HG02885 (cell line): ENCODE data around the gene OR7D2.

Source experiments
- ATAC-seq: cut with Tn5 transposase; IDR thresholded peaks from one replicate; pipeline ENCODE4 v1.9.1; 2021; ENCODE audit warnings: mild to moderate bottlenecking; ENCODE audit not compliant: unreplicated experiment, poor library complexity

Gene OR7D2

DNA sequence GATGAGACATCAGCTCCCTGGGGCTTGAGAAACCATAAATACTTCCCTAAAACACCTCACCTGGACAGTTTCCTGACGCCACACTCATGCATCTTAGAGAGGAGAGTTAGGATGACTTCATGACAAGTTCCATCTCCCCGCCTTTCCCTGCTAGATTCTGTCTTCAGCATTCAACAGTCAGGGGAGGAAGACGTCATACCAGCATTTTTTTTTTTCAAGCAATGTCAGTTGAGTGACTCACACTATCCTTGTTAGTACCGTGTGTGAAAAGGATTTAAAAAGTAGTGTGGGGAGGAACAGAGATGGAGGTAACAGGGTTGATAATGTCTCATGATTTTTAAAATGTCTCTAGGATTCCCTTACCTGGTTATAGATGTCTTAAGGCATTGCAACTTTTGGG lies at the start of gene OR7D2:
Gene OR7D2, plus strand, starts transcription at position 79 of the 400 bp plus-strand sequence. CDS start 6,803 bp downstream, outside the sequence.
- ATAC-seq: no peak

- ATAC-seq: no peak
Observed at GRCh38 chr19:9130965-9131364, 47.8 kb upstream of the OR7D2 start.

DNA sequence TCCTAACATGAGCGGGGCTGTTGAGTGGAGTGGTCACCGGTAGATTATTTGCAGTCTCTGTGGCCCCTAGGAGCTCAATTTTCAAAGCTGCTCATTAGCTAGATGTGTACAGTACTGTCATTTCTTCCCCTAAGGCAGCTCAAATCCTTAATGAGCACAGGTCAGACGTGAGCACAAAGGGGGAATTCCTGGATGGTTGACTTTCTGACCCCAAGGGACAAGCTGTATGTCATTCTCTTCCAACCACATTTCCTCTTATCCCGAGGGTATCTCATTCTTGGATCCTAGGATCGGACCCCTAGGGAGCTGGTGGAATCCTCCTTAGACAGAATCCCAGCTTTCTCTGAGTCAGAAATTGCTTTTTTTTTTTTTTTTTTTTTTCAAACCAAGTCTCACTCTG lies 46.4 kb upstream of the OR7D2 start:
- ATAC-seq: no peak

- no peak for ATAC-seq
Observed at GRCh38 chr19:9139609-9140158, 39.1 kb upstream of the OR7D2 start.

DNA sequence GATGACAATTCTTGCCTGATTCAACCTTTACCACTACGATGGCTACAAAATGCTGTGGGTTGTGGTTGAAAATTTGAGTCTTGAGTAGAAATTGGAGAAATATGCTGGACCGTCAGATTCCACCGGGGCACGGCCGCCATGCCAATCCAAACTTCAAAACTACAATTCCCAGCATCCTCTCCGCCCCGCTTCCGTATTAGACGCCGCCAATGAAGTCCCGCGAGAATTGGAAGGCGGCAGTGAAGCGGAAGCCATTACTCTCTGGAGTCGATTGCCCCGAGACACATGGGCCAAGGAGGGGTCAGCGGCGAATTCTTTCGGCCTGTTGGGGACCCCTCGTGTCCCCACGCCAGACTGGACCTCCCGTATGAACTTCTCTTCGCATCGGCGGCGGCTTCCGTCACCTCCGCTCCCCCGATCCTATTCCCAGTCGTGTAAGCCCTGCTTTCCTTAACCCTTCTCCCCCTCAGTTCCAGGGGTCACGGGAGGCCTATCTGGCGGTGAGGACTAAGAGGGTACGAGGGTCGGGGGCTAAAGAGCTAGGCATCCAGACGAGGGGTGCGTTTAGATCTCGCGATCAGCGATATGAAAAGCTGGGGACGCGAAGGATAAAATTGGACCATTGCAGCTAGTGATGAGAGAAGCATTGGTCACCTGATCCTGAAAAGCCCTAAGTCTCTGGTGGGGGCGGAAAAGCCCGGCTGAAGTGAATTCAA lies 38.5 kb upstream of the OR7D2 start, which contains the start of gene ZNF317:
Gene ZNF317, plus strand, starts transcription at position 239 of the 716 bp plus-strand sequence. CDS start 15,620 bp downstream, outside the sequence.
- peak; percentile 93 for ATAC-seq

DNA sequence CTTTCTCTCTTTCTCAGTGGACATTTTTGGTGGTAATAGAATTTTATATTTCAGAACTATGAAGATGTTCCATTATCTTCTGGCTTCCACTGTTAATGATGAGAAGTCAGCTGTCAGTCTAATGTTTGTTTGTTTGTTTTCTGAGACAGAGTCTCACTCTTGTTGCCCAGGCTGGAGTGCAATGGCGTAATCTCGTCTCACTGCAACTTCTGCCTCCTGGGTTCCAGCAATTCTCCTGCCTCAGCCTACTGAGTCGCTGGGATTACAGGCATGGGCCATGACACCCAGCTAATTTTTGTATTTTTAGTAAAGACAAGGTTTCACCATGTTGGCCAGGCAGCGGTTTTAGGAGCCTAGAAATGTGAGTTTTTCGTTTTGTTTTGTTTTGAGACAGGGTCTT lies 33.9 kb upstream of the OR7D2 start:
- ATAC-seq: no peak

DNA sequence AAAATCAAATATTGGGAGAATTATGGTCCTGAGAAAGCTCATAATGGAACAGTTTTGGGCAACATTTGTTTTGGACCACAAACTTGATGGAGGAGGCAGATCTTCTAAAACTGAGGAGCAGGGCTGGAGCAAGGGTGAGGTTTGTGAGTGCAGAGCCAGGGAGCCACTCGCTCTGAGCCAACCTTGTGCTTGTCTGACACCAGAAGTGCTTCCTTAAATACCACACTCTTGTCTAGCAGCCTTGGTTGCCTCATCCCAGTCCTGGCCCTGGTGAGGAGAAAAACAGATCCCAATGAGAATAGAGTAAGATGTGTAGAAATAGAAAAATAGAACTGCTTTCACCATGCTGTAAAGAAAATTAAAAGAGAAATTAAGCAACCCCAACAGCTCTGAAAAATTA lies 31.9 kb upstream of the OR7D2 start:
- no peak for ATAC-seq

GRCh38 chr19:9148697-9149096 lies 30.1 kb upstream of the OR7D2 start:
- no peak for ATAC-seq

DNA sequence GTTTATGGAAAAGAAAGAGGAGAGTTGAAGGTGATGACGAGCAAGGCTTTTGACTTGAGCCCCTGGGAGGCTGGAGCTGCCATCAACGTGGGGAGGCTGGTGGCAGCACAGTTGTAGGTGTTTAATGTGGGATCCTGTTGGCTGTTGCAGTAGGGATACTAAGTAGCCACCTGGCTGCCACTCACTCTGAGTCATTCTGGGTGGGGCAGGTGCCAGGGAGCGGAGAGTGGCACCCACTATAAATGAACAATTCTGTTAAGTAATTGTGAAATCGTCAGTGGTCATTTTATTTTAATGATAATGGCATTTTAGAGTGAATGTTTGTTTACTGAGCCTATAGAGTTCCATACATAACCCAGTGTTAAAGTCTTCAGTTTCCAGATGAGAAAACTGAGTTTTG lies 28.8 kb upstream of the OR7D2 start:
- no peak for ATAC-seq

DNA sequence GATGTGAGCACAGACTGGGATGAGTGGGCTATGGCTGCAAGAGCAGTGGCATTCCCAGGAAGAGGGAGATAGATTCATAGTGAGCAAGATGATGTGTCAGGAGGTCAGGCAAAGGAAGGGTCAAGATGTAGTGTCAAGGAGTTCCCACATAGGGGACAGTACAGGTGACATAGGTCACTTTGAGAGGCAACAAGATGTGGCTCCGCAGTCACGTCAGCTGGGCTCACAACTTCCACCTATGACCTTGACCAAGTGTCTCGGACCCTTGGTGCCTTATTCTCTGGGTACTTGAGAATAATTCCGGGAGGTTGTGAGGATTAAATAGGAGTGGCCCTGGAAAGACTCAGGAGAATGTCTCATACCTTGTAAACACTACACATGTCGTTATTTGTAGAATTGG lies 28.1 kb upstream of the OR7D2 start:
- ATAC-seq: no peak

DNA sequence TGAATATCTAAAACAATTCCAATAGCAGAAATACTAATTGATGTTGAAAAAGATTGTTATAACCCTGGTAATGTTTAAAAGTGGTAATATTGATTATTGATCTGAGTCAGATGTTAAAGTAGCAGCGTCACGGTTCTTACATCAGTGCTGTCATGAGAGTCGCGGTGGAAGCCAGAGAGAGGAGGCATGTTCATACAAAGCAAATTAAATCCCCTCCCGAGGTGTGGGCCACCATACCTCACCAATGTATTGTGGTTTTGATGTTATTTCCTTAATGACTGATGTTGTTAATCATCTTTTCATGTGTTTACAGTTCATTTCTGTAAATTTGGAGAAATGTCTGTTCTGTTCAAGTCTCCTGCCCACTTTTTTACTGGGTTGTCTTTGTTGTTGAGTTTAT lies 27.4 kb upstream of the OR7D2 start:
- ATAC-seq: no peak

- ATAC-seq: no peak
Observed at GRCh38 chr19:9155591-9155990, 23.2 kb upstream of the OR7D2 start.

DNA sequence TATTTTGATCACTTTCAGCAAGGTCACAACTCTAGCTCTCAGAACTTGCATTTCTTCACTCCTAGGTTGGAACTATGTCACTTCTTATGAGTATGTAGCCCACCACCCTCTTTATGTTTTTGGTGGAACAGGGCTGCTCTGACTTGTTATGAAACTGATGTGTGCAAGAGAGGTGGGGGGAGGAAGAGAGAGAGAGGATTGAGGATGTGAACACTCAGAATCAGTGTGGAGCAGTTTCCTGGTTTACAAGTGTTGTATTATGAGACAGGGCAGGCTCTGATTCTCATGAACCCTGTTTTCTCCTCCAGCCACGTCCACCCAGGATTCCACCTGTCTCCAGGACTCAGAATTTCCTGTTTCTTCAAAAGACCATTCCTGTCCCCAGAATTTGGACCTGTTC lies 22.5 kb upstream of the OR7D2 start:
- no peak for ATAC-seq

DNA sequence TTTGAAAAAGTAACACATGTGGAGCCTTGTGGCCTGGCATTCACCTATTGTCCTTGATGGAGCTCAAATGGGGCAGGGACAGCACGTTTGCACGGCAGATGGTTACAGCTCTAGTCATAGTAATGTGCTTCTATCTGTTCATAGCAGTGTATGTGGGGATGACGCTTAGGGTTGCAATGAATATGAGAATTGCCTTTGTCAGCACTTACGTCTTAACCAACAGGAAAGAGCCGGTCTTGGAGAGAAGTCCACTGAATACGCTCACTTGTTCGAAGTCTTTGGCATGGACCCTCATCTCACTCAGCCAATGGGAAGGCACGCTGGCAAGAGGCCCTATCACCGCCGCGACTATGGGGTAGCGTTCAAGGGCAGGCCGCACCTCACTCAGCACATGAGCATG lies 18.9 kb upstream of the OR7D2 start:
- ATAC-seq: no peak

GRCh38 chr19:9161427-9161826 lies 17.4 kb upstream of the OR7D2 start:
- ATAC-seq: no peak

- ATAC-seq: no peak
Observed at GRCh38 chr19:9165261-9165660, 13.5 kb upstream of the OR7D2 start.

GRCh38 chr19:9166846-9167245 lies 11.9 kb upstream of the OR7D2 start:
- ATAC-seq: no peak

DNA sequence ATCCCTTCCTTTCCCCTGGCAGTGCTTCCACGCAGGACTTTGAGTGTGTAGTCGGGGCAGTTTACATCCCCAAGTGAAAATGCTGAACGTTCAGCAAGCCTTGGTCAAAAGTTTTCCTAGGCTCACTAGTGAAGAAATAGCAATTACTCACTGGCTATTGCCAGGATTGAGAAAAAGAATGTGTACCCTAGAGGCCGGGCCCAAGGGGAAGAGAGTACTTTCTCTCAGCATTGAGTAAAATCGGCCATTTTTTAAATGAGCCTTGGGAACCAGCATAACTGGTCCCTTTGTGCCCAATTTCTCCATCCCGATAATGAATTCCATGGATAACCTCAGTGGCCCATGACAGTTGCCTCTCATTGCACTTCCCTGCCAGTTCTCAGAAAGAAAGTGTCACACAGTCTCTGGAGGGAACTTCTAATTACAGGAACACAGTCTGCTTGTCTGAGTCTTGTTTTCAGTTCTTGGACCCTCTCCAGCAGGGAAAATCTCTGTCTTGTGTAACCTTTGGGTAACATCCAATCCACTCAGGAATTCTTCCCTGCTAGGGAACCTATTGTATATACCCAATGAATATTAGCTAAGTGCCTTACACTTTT lies 7.3 kb upstream of the OR7D2 start:
- no peak for ATAC-seq

GRCh38 chr19:9175326-9175725 lies 3.5 kb upstream of the OR7D2 start:
- no peak for ATAC-seq

DNA sequence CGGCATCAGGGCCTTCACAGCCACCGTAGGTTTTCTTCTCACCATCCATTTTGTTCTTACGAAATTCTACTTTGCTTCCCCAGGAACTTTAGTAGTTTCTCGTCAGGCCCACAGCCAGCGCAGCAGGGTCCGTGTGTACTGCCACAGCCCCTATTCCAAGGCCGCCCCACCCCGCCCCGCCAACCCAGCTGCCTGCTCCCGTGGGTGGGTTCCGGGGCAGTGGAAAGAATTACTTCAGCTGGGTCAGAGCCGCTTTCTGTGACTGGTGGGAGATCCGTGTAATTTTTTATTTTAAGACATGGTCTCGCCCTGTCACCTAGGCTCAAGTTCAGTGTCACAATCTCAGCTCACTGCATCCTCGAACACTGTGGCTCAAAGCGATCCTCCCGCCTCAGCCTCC lies 4.2 kb downstream of the OR7D2 start:
- no peak for ATAC-seq

DNA sequence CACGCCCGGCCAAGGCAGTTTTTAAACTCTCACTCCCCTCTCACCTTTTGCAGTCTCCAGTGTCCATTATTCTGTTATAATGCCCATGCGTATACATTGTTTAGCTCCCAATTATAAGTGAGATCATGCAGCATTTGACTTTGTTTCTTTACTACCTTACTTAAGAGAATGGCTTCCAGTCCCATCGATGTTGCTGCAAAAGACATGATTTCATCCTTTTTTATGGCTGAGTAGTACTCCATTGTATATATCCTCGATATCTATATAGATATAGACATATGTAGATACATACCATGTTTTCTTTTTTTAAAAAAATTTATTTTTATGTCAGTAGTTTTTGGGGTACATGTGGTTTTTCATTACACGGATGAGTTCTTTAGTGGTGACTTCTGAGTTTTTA lies 8.4 kb downstream of the OR7D2 start:
- ATAC-seq: no peak

DNA sequence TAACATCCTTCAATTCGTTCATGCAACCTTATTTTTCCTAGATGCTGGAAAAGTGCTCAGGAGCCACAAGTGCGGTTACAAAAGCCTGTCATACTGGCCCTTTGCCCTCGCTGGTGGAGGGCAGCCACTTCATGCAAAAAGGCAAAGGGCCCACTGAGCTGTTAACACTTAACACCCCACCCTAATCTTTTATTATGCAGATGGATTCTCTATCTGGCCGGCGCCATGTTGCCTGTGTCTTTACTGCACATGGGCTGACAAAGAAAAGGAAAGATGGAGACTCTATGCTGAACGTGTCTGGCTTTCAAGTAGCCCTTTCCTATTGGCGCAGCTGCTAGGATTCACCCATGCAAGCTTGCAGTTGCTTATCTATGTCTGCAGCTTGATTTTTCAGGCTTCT lies 10.8 kb downstream of the OR7D2 start:
- ATAC-seq: no peak
